Measurements from ENCODE around the gene SPTBN1.

SPTBN1 gene

DNA sequence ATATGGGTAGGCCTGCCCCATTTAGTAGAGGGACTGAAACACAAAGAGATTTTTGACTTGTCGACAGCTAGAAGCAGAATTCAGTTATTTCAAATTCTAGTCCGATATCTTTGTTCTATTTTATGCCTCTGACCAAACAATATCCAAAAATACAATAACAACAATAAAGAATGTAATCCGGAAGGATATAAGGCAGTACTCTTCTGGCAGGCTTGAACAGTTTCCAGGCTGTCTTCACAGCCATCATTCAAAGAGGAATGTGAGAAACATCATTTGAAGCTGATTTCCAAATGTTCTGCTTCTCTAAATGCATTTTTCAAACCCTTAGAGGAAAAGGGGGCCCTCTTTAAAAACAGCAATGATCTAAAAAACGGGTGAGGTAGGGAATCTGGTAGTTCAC lies 36.7 kb upstream of the SPTBN1 start:
- H3K4me3 ChIP-seq, result no peak overlapping the region
- no peaks in the 10 kb centered on the region for H3K36me3 ChIP-seq (ENCODE audit: insufficient read depth, low read length)
- no peak for DNase-seq (ENCODE audit: low read depth, low spot score)
- no peak overlapping the region for H3K9ac ChIP-seq (ENCODE audit: insufficient read length)
- TF ChIP-seq POLR2AphosphoS5 (IDR thresholded peaks at IDR 0.05; ENCODE audit: borderline replicate concordance, low read depth, low read length) (no peak), EZH2 (IDR thresholded peaks at IDR 0.05) (no peak), FOXP2 (optimal IDR thresholded peaks at IDR 0.05; ENCODE audit: control extremely low read depth, extremely low read length, insufficient read depth) (no peak)
- H3K9me3 ChIP-seq (ENCODE audit: low read depth, low read length), result no peaks in the 10 kb centered on the region
- no peak overlapping the region for H3K27ac ChIP-seq

DNA sequence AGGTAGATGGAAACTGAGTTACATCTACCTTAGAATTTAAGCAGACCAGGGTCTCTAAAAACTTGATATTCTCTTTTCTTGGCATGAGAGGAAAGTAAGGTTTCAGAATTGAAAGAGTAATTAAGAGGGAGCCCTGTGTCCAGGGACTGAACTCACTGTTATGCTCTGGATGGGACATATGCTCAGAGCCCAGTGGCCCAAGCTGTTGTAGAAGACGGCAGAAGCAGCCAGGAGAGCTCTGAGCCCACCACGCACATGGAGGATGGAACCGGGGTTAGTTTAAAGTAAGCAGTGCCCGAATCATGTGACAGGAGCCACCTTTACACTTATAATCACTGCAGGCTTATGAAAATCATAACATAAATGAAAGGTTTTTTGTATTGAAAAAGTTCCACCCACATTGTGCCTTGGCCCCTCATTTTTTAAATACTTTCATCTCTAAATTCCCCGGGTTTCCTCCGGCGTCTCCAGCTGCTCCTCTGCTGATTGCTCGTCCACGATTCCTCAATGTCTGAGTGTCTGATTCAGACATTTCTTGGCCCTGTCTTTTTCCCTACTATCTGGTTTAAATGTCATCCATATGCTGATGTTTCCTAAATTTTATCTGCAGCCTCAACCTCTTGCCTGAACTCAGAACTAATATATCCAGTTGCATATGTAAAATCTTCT lies 36.1 kb upstream of the SPTBN1 start:
- no peak for TF ChIP-seq POLR2AphosphoS5 (IDR thresholded peaks at IDR 0.05; ENCODE audit: borderline replicate concordance, low read depth, low read length)
- H3K9me3 ChIP-seq (ENCODE audit: low read depth, low read length), result no peaks in the 10 kb centered on the region
- H3K9ac ChIP-seq (ENCODE audit: insufficient read length), result no peak overlapping the region
- DNase-seq (ENCODE audit: low read depth, low spot score), result no peak
- no peak overlapping the region for H3K4me3 ChIP-seq
- H3K36me3 ChIP-seq (ENCODE audit: insufficient read depth, low read length), result no peaks in the 10 kb centered on the region
- no peak overlapping the region for H3K27ac ChIP-seq

DNA sequence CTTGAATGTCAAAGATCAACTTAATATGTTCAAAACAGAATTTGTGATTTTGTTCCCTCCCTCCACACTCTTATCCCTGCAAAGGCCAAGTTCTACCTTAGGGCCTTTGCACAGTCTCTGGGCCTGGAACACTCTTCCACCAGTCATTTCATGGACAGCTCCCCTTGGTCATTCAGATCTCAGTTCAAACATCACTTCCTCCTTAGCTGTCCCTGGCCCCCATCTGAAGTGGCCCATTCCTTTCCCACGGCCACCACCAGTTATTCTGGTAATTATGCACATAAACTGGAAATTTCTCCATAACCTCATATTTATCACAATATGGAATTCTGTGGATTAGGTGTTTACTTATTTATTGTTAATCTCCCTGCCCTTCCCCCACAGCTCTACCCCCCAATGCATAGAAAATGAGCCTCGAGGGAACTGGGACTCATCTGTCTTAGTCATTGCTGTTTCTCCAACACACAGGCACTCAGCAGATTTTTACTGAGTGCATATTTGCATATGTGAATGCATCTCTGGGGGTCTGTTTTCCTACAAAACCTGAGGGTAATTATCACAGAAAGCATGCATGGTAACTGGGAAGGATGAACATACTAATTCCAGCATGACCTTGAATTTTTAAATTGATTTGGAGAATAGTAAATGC lies 35.5 kb upstream of the SPTBN1 start:
- H3K9ac ChIP-seq (ENCODE audit: insufficient read length), result no peak overlapping the region
- no peaks in the 10 kb centered on the region for H3K9me3 ChIP-seq (ENCODE audit: low read depth, low read length)
- no peak for DNase-seq (ENCODE audit: low read depth, low spot score)

DNA sequence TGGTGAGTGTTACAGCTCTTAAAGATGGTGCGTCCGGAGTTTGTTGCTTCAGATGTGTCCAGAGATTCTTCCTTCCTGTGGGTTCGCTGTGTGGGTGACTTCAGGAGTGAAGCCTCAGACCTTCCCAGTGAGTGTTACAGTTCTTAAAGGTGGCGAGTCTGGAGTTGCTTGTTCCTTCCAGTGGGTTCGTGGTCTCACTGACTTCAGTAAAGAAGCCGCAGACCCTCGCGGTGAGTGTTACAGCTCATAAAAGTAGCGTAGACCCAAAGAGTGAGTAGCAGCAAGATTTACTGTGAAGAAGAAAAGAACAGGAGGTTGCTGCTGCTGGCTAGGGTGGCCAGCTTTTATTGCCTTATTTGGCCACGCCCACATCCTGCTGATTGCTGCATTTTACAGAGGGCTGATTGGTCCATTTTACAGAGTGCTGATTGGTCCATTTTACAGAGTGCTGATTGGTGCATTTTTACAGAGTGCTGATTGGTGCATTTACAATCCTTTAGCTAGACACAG lies 34.0 kb upstream of the SPTBN1 start:
- no peaks in the 10 kb centered on the region for H3K9me3 ChIP-seq (ENCODE audit: low read depth, low read length)
- no peak overlapping the region for H3K4me3 ChIP-seq
- H3K27ac ChIP-seq, result no peak overlapping the region
- DNase-seq (ENCODE audit: low read depth, low spot score), result no peak
- TF ChIP-seq FOXP2 (optimal IDR thresholded peaks at IDR 0.05; ENCODE audit: control extremely low read depth, extremely low read length, insufficient read depth) (no peak), POLR2AphosphoS5 (IDR thresholded peaks at IDR 0.05; ENCODE audit: borderline replicate concordance, low read depth, low read length) (no peak), EZH2 (IDR thresholded peaks at IDR 0.05) (no peak)
- H3K9ac ChIP-seq (ENCODE audit: insufficient read length), result no peak overlapping the region
- H3K36me3 ChIP-seq (ENCODE audit: insufficient read depth, low read length), result no peaks in the 10 kb centered on the region

More for the DNA sequence above, 35.5 kb upstream of the SPTBN1 start:
- Histone ChIP-seq H3K27ac (no peak overlapping the region), H3K36me3 (ENCODE audit: insufficient read depth, low read length) (no peaks in the 10 kb centered on the region), H3K4me3 (no peak overlapping the region)
- TF ChIP-seq EZH2 (IDR thresholded peaks at IDR 0.05) (no peak), FOXP2 (optimal IDR thresholded peaks at IDR 0.05; ENCODE audit: control extremely low read depth, extremely low read length, insufficient read depth) (no peak), POLR2AphosphoS5 (IDR thresholded peaks at IDR 0.05; ENCODE audit: borderline replicate concordance, low read depth, low read length) (no peak)

DNA sequence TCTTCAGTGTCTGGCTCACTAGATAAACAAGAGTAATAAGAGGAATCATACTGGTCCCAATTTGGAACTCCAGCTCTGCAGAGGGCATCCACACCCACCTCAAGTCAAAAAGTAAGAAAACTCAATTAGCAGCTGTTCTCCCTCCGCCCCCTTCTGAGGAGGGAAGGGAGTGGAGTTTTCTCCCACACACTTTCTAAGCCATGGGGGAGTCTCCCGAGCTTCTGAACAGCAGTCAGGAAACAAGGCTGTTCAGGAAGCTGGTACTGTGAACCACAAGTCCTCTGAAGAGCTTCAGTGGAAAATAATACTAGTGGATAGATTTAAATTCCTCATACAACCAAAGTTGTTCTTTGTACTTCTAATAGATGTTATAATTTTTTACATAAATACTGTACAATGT lies 32.9 kb upstream of the SPTBN1 start:
- H3K9me3 ChIP-seq (ENCODE audit: low read depth, low read length), result no peaks in the 10 kb centered on the region
- H3K4me3 ChIP-seq, result no peak overlapping the region
- TF ChIP-seq EZH2 (IDR thresholded peaks at IDR 0.05) (no peak), POLR2AphosphoS5 (IDR thresholded peaks at IDR 0.05; ENCODE audit: borderline replicate concordance, low read depth, low read length) (no peak), FOXP2 (optimal IDR thresholded peaks at IDR 0.05; ENCODE audit: control extremely low read depth, extremely low read length, insufficient read depth) (no peak)
- no peak overlapping the region for H3K9ac ChIP-seq (ENCODE audit: insufficient read length)
- no peaks in the 10 kb centered on the region for H3K36me3 ChIP-seq (ENCODE audit: insufficient read depth, low read length)
- DNase-seq (ENCODE audit: low read depth, low spot score), result no peak
- H3K27ac ChIP-seq, result no peak overlapping the region

DNA sequence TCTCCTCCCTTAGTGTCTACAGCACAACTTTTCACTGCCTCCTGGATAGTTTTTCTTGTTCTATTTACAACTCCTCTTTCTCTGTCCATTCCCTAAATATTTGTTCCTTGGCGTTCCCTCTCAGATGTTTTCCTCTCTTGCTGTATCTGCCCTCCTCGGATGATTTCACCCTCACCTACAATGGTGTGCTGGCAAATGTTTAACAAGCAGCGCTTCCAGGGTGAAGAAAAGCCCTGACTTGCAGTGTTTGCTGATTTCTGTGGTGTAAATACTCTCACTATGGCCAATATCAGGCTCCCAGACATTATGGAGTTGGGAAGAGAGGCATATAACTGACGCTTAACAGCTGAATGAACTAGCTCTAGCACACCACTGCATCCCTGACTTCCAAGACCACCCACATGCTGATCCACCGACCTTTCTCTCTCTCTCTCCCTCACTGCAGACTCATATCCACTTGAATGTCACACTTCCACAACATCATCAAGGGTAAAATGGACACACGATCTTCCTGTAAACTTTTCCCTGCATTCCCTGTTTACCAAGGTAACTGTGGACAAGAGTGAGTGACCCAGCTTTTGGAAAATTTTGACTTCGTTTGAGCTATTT lies 31.5 kb upstream of the SPTBN1 start:
- no peaks in the 10 kb centered on the region for H3K36me3 ChIP-seq (ENCODE audit: insufficient read depth, low read length)
- H3K27ac ChIP-seq, result no peak overlapping the region
- H3K9me3 ChIP-seq (ENCODE audit: low read depth, low read length), result no peaks in the 10 kb centered on the region
- TF ChIP-seq POLR2AphosphoS5 (IDR thresholded peaks at IDR 0.05; ENCODE audit: borderline replicate concordance, low read depth, low read length), result no peak
- no peak for TF ChIP-seq FOXP2 (optimal IDR thresholded peaks at IDR 0.05; ENCODE audit: control extremely low read depth, extremely low read length, insufficient read depth)
- no peak for TF ChIP-seq EZH2 (IDR thresholded peaks at IDR 0.05)
- no peak overlapping the region for H3K4me3 ChIP-seq
- H3K9ac ChIP-seq (ENCODE audit: insufficient read length), result no peak overlapping the region
- DNase-seq (ENCODE audit: low read depth, low spot score), result no peak

DNA sequence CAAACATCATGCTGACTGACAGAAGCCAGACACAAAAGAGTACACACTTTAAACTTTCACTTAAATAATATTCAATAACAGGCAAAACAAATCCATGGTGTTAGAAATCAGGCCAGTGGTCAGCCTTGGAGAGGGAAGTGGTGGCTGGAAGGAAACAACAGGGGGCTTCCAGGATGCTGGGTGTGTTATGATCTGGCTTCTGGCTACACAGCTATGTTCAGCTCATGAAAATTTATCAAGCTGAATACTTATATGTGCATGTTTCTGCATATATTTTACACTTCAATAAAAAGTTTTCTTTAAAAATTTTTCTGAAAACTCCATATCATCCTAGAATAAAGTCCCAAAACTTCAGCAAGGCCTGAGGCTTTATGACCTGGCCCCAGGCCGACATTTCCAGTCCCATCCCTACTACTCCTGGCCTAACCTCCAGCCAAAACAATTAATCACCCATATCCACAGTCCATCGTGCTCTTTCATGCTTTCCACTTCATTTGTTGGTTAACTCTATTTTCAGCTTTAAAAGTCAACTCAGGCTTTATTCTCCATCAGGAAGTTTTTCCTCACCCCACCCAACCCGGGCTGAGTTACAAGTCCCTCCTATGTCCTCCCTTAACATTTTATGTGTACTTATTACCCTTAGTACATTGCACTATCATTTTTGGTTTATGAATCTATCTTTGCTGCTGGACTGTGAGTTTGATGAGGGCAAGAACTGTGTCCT lies 27.9 kb upstream of the SPTBN1 start:
- Histone ChIP-seq H3K4me3 (no peak overlapping the region), H3K36me3 (ENCODE audit: insufficient read depth, low read length) (no peaks in the 10 kb centered on the region), H3K27ac (no peak overlapping the region), H3K9me3 (ENCODE audit: low read depth, low read length) (no peaks in the 10 kb centered on the region), H3K9ac (ENCODE audit: insufficient read length) (no peak overlapping the region)
- no peak for DNase-seq (ENCODE audit: low read depth, low spot score)
- TF ChIP-seq FOXP2 (optimal IDR thresholded peaks at IDR 0.05; ENCODE audit: control extremely low read depth, extremely low read length, insufficient read depth) (no peak), POLR2AphosphoS5 (IDR thresholded peaks at IDR 0.05; ENCODE audit: borderline replicate concordance, low read depth, low read length) (no peak), EZH2 (IDR thresholded peaks at IDR 0.05) (no peak)

DNA sequence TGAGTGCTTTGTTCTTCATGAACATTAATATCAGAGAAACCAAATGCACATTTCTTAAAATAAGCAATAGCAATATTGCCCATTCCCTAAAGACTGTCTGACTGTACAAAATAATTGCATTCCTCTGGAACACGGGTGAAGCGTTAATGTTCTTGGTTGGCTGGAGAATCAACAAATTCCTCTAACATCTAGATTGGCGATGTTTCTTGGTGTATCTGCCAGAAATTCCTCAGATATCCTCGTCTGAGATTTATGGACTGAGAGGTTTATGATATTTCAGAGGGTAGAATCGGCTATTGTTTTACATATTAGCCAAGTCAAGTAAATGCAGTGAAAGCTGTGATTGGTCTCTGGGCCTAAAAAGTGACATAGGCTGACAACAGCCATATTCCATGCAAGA lies 27.1 kb upstream of the SPTBN1 start:
- no peaks in the 10 kb centered on the region for H3K9me3 ChIP-seq (ENCODE audit: low read depth, low read length)
- H3K27ac ChIP-seq, result no peak overlapping the region
- DNase-seq (ENCODE audit: low read depth, low spot score), result no peak
- H3K4me3 ChIP-seq, result no peak overlapping the region
- TF ChIP-seq FOXP2 (optimal IDR thresholded peaks at IDR 0.05; ENCODE audit: control extremely low read depth, extremely low read length, insufficient read depth), result no peak
- no peak for TF ChIP-seq EZH2 (IDR thresholded peaks at IDR 0.05)
- no peak for TF ChIP-seq POLR2AphosphoS5 (IDR thresholded peaks at IDR 0.05; ENCODE audit: borderline replicate concordance, low read depth, low read length)
- H3K36me3 ChIP-seq (ENCODE audit: insufficient read depth, low read length), result no peaks in the 10 kb centered on the region
- H3K9ac ChIP-seq (ENCODE audit: insufficient read length), result no peak overlapping the region
